OCI-LY1 (cell line): ENCODE measurements around the gene RCAN2.

Experiments
- H2AFZ ChIP-seq: fragments of 200-600 bp; sonication (generic), shearing (Covaris generic); 2 replicates; pipeline ENCODE4 v1.6.0; 2014; ENCODE audit warnings: antibody characterized with exemption, mild to moderate bottlenecking, low read length
- H3F3A ChIP-seq: fragments of 200-600 bp; sonication (generic), shearing (Covaris generic); 2 replicates; pipeline ENCODE4 v1.6.0; 2014; ENCODE audit warnings: mild to moderate bottlenecking, antibody characterized with exemption, low read length, moderate library complexity; ENCODE audit not compliant: insufficient read depth
- H3K27ac ChIP-seq: fragments of 200-600 bp; sonication (generic); 2 replicates; pipeline ENCODE4 v1.5.1; 2014; ENCODE audit warnings: low read length, mixed run types, mild to moderate bottlenecking, low read depth; ENCODE audit not compliant: poor library complexity, severe bottlenecking
- H3K27me3 ChIP-seq: fragments of 200-600 bp; sonication (generic); 2 replicates; pipeline ENCODE4 v1.6.0; 2014; ENCODE audit warnings: antibody characterized with exemption, mild to moderate bottlenecking, low read length, moderate library complexity; ENCODE audit not compliant: insufficient read depth
- H3K36me3 ChIP-seq: fragments of 200-600 bp; sonication (generic); 2 replicates; pipeline ENCODE4 v1.6.1; 2014; ENCODE audit warnings: mild to moderate bottlenecking, antibody characterized with exemption, low read length, moderate library complexity, mixed read lengths; ENCODE audit not compliant: insufficient read depth
- H3K4me1 ChIP-seq: fragments of 200-600 bp; sonication (generic); 2 replicates; pipeline ENCODE4 v1.5.1; 2014; ENCODE audit warnings: mild to moderate bottlenecking, low read length, moderate library complexity; ENCODE audit not compliant: insufficient read depth, severe bottlenecking
- H3K4me2 ChIP-seq: fragments of 200-600 bp; sonication (generic), shearing (Covaris generic); 2 replicates; pipeline ENCODE4 v1.6.1; 2014; ENCODE audit warnings: low read length
- H3K4me3 ChIP-seq: fragments of 200-600 bp; sonication (generic); 2 replicates; pipeline ENCODE4 v1.5.1; 2014; ENCODE audit warnings: low read length, low read depth, mild to moderate bottlenecking, mixed read lengths; ENCODE audit not compliant: poor library complexity, severe bottlenecking
- H3K79me2 ChIP-seq: fragments of 200-600 bp; shearing (Covaris generic); 2 replicates; pipeline ENCODE4 v1.6.1; 2016; ENCODE audit warnings: mixed run types, low read length, mixed read lengths; ENCODE audit not compliant: insufficient read depth
- H3K9ac ChIP-seq: fragments of 200-600 bp; sonication (generic), shearing (Covaris generic); 2 replicates; pipeline ENCODE4 v1.6.1; 2014; ENCODE audit warnings: mild to moderate bottlenecking, low read length, mixed read lengths
- H3K9me2 ChIP-seq: fragments of 200-600 bp; sonication (generic), shearing (Covaris generic); 2 replicates; pipeline ENCODE4 v1.6.1; 2014; ENCODE audit warnings: low read depth, mild to moderate bottlenecking, low read length, mixed read lengths
- H3K9me3 ChIP-seq: fragments of 200-600 bp; shearing (Covaris generic); 2 replicates; pipeline ENCODE4 v1.6.1; 2014; ENCODE audit warnings: low read length, mixed read lengths
- H4K20me1 ChIP-seq: fragments of 200-600 bp; sonication (generic), shearing (Covaris generic); 2 replicates; pipeline ENCODE4 v1.6.0; 2016; ENCODE audit warnings: mild to moderate bottlenecking, low read length; ENCODE audit not compliant: insufficient read depth
- EZH2 ChIP-seq: fragments of 200-600 bp; sonication (generic), shearing (Covaris generic); IDR thresholded peaks from 2 replicates; pipeline ENCODE4 v1.8.0; 2017; ENCODE audit warnings: borderline replicate concordance, mixed run types, mild to moderate bottlenecking, antibody characterized with exemption, low read length, moderate library complexity, mixed read lengths
- TF ChIP-seq, protein P1 (sequence below): fragments of 200-600 bp; sonication (generic), shearing (Covaris generic); IDR thresholded peaks from 2 replicates; pipeline ENCODE4 v1.5.1; 2017; ENCODE audit warnings: mild to moderate bottlenecking, antibody characterized with exemption, low read length, moderate library complexity, mixed read lengths

The RCAN2 gene

GRCh38 chr6:46469021-46469420 lies 22.2 kb downstream of the RCAN2 start:
- Histone ChIP-seq H3K4me2 (no peak overlapping the region), H3K79me2 (no peaks in the 10 kb centered on the region), H3K9ac (no peak overlapping the region), H3K36me3 (no peaks in the 10 kb centered on the region), H3F3A (no peaks in the 10 kb centered on the region), H3K9me2 (no peaks in the 10 kb centered on the region), H3K4me3 (no peak overlapping the region), H3K27ac (no peak overlapping the region), H3K27me3 (no peaks in the 10 kb centered on the region), H2AFZ (no peak overlapping the region), H3K9me3 (no peaks in the 10 kb centered on the region), H3K4me1 (no peaks in the 10 kb centered on the region), H4K20me1 (no peaks in the 10 kb centered on the region)
- TF ChIP-seq, protein P1, sequence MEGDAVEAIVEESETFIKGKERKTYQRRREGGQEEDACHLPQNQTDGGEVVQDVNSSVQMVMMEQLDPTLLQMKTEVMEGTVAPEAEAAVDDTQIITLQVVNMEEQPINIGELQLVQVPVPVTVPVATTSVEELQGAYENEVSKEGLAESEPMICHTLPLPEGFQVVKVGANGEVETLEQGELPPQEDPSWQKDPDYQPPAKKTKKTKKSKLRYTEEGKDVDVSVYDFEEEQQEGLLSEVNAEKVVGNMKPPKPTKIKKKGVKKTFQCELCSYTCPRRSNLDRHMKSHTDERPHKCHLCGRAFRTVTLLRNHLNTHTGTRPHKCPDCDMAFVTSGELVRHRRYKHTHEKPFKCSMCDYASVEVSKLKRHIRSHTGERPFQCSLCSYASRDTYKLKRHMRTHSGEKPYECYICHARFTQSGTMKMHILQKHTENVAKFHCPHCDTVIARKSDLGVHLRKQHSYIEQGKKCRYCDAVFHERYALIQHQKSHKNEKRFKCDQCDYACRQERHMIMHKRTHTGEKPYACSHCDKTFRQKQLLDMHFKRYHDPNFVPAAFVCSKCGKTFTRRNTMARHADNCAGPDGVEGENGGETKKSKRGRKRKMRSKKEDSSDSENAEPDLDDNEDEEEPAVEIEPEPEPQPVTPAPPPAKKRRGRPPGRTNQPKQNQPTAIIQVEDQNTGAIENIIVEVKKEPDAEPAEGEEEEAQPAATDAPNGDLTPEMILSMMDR, result no peak
- TF ChIP-seq EZH2, result no peak

- no peaks in the 10 kb centered on the region for H4K20me1 ChIP-seq
- no peaks in the 10 kb centered on the region for H3K79me2 ChIP-seq
- H3K4me2 ChIP-seq, result no peak overlapping the region
- no peak overlapping the region for H3K9ac ChIP-seq
- no peak overlapping the region for H3K27ac ChIP-seq
- no peaks in the 10 kb centered on the region for H3F3A ChIP-seq
- no peak overlapping the region for H2AFZ ChIP-seq
- H3K9me2 ChIP-seq, result no peaks in the 10 kb centered on the region
- TF ChIP-seq, protein P1, result no peak
- no peak for TF ChIP-seq EZH2
- H3K36me3 ChIP-seq, result no peaks in the 10 kb centered on the region
- no peaks in the 10 kb centered on the region for H3K9me3 ChIP-seq
- no peaks in the 10 kb centered on the region for H3K4me1 ChIP-seq
- H3K4me3 ChIP-seq, result no peak overlapping the region
- H3K27me3 ChIP-seq, result no peaks in the 10 kb centered on the region
These were observed 22.7 kb downstream of the RCAN2 start for GRCh38 chr6:46468403-46469010.

- no peak overlapping the region for H3K4me2 ChIP-seq
- H3K36me3 ChIP-seq, result no peaks in the 10 kb centered on the region
- no peaks in the 10 kb centered on the region for H4K20me1 ChIP-seq
- H3K9ac ChIP-seq, result no peak overlapping the region
- H3K79me2 ChIP-seq, result no peaks in the 10 kb centered on the region
- no peaks in the 10 kb centered on the region for H3K27me3 ChIP-seq
- TF ChIP-seq, protein P1, result no peak
- no peak for TF ChIP-seq EZH2
- H3F3A ChIP-seq, result no peaks in the 10 kb centered on the region
- no peak overlapping the region for H3K27ac ChIP-seq
- no peaks in the 10 kb centered on the region for H3K9me3 ChIP-seq
- H2AFZ ChIP-seq, result no peak overlapping the region
- no peaks in the 10 kb centered on the region for H3K9me2 ChIP-seq
- no peak overlapping the region for H3K4me3 ChIP-seq
- H3K4me1 ChIP-seq, result no peaks in the 10 kb centered on the region
These were observed 24.7 kb downstream of the RCAN2 start for GRCh38 chr6:46466570-46466969.
